Measurements from ENCODE around the gene XPNPEP2. TPM values are rescaled to one million over a fixed set of nuclear protein-coding genes. Genes with fewer than 3 reads are reported as not detected.
A peak's percentile ranks its signal among the peaks of the same experiment; 100 is the strongest.

XPNPEP2 gene
- total RNA-seq, 2 experiments from 2014 or later, result 0.43 to 0.63 TPM

DNA sequence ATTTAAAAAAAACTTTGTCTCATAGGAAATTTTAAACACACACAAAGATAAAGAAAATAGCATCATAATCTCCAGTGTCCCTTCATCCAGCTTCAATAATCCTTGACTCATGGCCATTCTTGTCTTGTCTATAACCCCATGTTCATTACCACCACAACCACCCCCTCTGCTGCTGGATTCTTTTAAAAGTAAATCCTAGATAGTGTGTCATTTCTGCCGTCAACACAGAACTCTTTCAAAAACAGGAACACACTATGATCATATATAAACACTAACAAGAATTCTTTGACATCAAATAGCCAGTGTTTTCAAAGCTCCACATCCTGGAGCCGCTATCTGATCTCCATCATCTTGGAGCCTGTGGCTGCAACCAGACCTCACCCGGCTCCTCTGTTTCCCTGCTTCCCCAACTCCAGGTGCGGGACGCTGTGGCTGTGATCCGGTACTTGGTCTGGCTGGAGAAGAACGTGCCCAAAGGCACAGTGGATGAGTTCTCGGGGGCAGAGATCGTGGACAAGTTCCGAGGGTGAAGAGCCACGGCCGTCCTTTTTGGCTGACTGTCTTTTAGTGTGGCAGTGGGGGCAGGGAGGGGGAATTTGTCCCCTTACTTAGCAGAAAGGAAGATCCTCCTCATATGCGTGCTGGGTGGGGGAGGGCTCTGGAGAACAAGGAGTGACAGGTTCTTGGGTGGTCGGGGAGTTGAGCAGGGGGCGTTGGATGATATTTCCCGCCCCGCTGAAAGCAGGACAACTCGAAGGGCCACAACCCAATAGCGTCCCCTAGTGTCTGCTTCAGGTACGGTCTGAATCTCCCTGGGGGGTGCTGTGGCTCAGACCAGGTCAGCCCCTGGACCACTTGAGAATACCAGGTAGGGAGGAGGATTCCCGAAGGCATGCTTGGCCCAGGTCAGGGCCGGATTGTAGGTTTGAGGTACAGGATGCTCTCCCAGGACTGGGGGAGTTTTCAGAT lies 15.6 kb downstream of the XPNPEP2 start:
- no peaks in the 10 kb centered on the region for H3K9me3 Mint-ChIP-seq (ENCODE audit: low read depth)
- CTCF ChIA-PET, result interaction anchor here (0.6 to 1.7 kb wide), 10 partner anchors 10 to 170 kb away, joined by 3 to 5 read pairs (median 3); no protein-coding TSS in a partner anchor
- intact Hi-C loops (cut with DNase I, micrococcal nuclease), result loop anchor here in 1 of 2 experiments (1.0 to 5.0 kb wide), 2 partner anchors 88 to 117 kb away; partner anchors contain the start of gene ZDHHC9
- DNase-seq (peak; percentile 36), ATAC-seq (no peak)
- H3K27ac Mint-ChIP-seq, result peak overlapping the region; percentile 65
- H3K27me3 Mint-ChIP-seq, result no peaks in the 10 kb centered on the region
- no peak overlapping the region for H3K4me3 Mint-ChIP-seq
- POLR2A ChIA-PET, result no interaction called here
- H3K4me1 Mint-ChIP-seq, result peaks cover 45% of the 10 kb centered on the region
- H3K36me3 Mint-ChIP-seq (ENCODE audit: low read depth), result no peaks in the 10 kb centered on the region

DNA sequence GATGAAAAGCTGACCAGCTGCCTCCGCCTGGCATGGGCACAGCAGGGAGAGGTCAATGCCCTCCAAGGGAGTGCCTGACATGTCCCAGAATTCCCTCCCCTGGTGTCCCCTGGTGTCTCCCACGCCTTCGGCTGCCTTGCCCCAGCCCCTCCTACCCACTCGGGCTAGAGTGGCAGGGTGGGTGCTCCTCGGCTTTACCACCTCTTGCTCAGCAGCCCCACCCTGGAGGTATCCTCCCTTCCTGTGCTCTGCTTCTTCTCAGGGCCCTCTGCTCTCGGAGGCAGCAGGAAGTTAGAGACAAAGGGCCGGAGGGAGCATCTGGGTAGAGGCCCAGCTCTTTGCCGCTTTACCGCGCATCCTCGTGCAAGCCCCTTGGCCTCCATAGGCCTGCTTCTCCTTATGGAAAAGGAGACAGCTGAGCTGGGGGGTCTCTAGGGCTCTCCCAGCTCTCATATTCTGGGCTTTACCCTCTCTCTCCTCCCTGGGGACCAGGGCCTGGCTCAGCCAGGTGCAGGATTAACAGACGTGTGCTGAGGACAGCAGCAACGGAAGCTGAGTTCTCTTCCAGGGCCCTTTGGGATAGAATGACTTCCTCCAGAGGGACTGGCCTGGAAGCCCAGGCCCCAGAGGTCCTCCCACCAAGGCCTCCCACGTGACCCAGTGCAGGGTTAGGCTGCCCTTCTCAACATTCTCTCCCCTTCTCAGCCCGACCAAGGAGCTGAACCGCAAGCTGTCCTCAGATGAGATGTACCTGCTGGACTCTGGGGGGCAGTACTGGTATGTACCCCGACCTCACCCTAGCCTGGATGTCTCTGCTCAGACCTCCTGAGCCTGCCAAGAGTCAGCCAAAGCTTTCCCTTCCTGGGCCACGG lies 17.2 kb downstream of the XPNPEP2 start:
- Mint-ChIP-seq H3K27me3 (no peaks in the 10 kb centered on the region), H3K27ac (peak overlapping the region; percentile 76), H3K9me3 (ENCODE audit: low read depth) (no peaks in the 10 kb centered on the region), H3K4me1 (peaks cover 60% of the 10 kb centered on the region), H3K4me3 (peak overlapping the region; percentile 40), H3K36me3 (ENCODE audit: low read depth) (no peaks in the 10 kb centered on the region)
- POLR2A ChIA-PET, result interaction anchor here (1.2 to 1.9 kb wide), 2 partner anchors 24 to 27 kb away, joined by 4 to 5 read pairs; partner anchors contain the start of gene SASH3
- ATAC-seq (peak; percentile 45), DNase-seq (peak; percentile 51)
- CTCF ChIA-PET, result interaction anchor here (0.7 to 5.5 kb wide), 12 partner anchors 12 to 152 kb away, joined by 3 to 20 read pairs (median 4); no protein-coding TSS in a partner anchor
- intact Hi-C loops (cut with DNase I, micrococcal nuclease), result loop anchor here (1.0 to 5.0 kb wide), 2 partner anchors 67 to 86 kb away; partner anchors contain the start of gene ZDHHC9 (in 1 of the 2)

DNA sequence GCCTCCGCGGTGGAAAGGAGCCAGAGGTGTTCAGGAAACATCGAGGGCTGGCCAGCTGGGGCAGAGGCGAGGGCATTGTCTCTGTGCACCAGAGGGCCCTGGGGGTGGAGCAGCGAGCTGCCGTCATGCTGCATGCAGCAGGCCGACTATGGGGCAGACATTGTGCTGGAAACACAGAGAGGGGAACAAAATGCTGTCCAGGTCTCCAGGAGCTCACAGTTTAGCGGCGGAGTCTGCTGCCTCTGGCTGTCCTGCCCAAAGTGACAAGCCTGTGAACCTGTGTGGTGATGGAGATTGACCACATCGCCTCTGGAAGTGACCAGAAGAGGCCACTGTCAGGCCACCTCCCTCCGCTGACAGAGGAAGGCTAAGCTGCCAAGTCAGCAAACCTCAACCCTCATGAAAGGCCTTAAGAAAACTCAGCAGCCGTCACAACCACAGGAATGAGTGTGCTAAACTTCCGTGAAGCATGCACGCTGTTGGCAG lies 20.8 kb downstream of the XPNPEP2 start:
- Mint-ChIP-seq H3K4me1 (peaks cover 55% of the 10 kb centered on the region), H3K27ac (peak overlapping the region; percentile 90), H3K9me3 (ENCODE audit: low read depth) (no peaks in the 10 kb centered on the region), H3K4me3 (peak overlapping the region; percentile 35), H3K27me3 (no peaks in the 10 kb centered on the region), H3K36me3 (ENCODE audit: low read depth) (no peaks in the 10 kb centered on the region)
- peak; percentile 79 for DNase-seq
- peak; percentile 81 for ATAC-seq
- CTCF ChIA-PET, result interaction anchor here (0.6 to 5.5 kb wide), 6 partner anchors 8 to 124 kb away, joined by 3 to 20 read pairs (median 3); no protein-coding TSS in a partner anchor
- intact Hi-C loops (cut with DNase I, micrococcal nuclease), result loop anchor here (1.0 to 5.0 kb wide), 3 partner anchors 10 to 83 kb away; partner anchors contain the start of gene ZDHHC9 (in 1 of the 2)
- POLR2A ChIA-PET, result interaction anchor here (1.1 to 2.0 kb wide), 2 partner anchors 10 to 22 kb away, joined by 4 to 5 read pairs; no protein-coding TSS in a partner anchor

DNA sequence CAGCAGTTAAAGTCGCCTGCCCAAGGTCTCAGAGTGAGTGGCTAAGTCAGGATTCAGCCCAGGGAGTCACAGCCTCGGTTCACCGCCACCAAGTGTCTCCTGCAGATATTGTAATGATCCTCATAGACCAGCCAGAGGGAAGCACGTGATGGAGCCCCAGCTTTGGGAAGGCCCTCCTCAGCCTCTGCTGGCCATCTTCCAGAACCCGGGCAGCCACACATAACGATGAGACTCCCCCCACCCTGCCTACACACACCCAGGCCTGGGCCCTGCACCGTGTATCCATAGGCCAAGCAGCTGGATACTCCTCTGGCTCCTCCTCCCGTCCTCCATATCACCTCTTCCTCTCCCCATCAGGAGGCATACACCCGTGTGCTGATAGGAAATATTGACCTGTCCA lies 21.4 kb downstream of the XPNPEP2 start:
- H3K27me3 Mint-ChIP-seq, result no peaks in the 10 kb centered on the region
- ATAC-seq (peak; percentile 14), DNase-seq (no peak)
- CTCF ChIA-PET, result interaction anchor here (0.6 to 5.5 kb wide), 6 partner anchors 8 to 124 kb away, joined by 3 to 20 read pairs (median 3); no protein-coding TSS in a partner anchor
- POLR2A ChIA-PET, result interaction anchor here (1.1 to 2.0 kb wide), 2 partner anchors 9 to 21 kb away, joined by 4 to 5 read pairs; no protein-coding TSS in a partner anchor
- H3K36me3 Mint-ChIP-seq (ENCODE audit: low read depth), result no peaks in the 10 kb centered on the region
- peak overlapping the region; percentile 35 for H3K4me3 Mint-ChIP-seq
- H3K9me3 Mint-ChIP-seq (ENCODE audit: low read depth), result no peaks in the 10 kb centered on the region
- intact Hi-C loops (cut with DNase I, micrococcal nuclease), result loop anchor here in 1 of 2 experiments (1.0 kb wide), 1 partner anchor 9 kb away; no protein-coding TSS in a partner anchor
- H3K27ac Mint-ChIP-seq, result peak overlapping the region; percentile 90
- H3K4me1 Mint-ChIP-seq, result peaks cover 51% of the 10 kb centered on the region

DNA sequence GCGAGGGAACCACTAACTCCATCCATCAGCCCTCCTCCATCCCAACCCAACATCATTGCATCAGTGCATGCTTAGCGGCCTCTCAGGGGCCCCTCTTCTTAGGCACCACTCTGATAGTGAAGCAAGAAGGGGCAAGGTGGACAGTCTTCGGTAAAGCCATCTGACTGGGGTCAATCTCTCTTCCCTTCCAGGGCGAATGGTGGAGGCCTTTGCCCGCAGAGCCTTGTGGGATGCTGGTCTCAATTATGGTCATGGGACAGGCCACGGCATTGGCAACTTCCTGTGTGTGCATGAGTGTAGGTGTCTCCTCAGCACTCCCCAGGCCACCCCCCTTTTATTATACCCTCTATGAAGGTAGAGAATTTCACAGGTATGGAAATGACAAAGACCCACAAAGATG lies 22.2 kb downstream of the XPNPEP2 start:
- no peak overlapping the region for H3K27ac Mint-ChIP-seq
- no peak for DNase-seq
- H3K4me3 Mint-ChIP-seq, result no peak overlapping the region
- no peak for ATAC-seq
- ChIA-PET CTCF (interaction anchor here (5.5 kb wide), 1 partner anchor 7 kb away, joined by 20 read pairs; no protein-coding TSS in a partner anchor), POLR2A (no interaction called here)
- H3K4me1 Mint-ChIP-seq, result peaks cover 50% of the 10 kb centered on the region
- no peaks in the 10 kb centered on the region for H3K27me3 Mint-ChIP-seq
- H3K9me3 Mint-ChIP-seq (ENCODE audit: low read depth), result no peaks in the 10 kb centered on the region
- no peaks in the 10 kb centered on the region for H3K36me3 Mint-ChIP-seq (ENCODE audit: low read depth)
- intact Hi-C loops (cut with DNase I, micrococcal nuclease), result loop anchor here in 1 of 2 experiments (1.0 kb wide), 1 partner anchor 8 kb away; no protein-coding TSS in a partner anchor

DNA sequence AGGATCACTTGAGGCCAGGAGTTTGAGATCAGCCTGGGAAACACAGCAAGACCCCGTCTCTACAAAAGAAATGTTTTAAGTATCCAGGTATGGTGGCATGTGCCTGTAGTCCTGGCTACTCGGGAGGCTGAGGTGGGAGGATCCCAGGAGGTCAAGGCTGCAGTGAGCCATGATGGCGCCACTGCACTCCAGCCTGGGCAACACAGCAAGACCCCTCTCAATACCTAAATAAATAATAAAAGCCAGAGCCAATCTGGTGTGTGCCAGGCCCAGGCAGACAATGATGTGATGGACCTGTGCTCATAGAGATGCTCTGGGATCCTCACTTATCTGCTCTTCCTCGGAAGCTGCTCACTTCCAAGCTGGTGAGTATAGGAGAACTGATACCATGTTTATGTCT lies 22.8 kb downstream of the XPNPEP2 start:
- intact Hi-C loops (cut with DNase I, micrococcal nuclease), result no loop called here

DNA sequence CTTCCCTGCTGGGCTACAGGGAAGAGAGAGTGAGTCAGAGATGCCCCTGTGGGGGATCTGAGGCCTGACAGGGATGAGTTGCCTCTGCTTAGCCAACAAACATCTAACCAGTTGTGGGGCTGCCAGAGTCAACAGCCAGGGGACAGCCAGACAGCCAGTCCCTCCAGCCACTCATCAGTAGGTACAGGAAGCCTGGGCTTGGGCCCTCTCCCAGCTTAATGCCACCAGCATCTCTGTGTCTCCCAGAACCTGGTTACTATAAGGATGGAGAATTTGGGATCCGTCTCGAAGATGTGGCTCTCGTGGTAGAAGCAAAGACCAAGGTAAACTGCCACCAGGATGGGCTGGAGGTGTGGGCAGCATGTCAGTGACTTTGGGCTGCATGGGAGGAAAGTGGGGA lies 23.7 kb downstream of the XPNPEP2 start:
- no peaks in the 10 kb centered on the region for H3K27me3 Mint-ChIP-seq

More for the DNA sequence above, 22.8 kb downstream of the XPNPEP2 start:
- CTCF ChIA-PET, result no interaction called here
- DNase-seq, result no peak
- Mint-ChIP-seq H3K27me3 (no peaks in the 10 kb centered on the region), H3K36me3 (ENCODE audit: low read depth) (no peaks in the 10 kb centered on the region), H3K4me3 (no peak overlapping the region), H3K4me1 (peaks cover 46% of the 10 kb centered on the region), H3K9me3 (ENCODE audit: low read depth) (no peaks in the 10 kb centered on the region), H3K27ac (no peak overlapping the region)
- POLR2A ChIA-PET, result interaction anchor here (0.6 kb wide), 1 partner anchor 113 kb away, joined by 3 read pairs; no protein-coding TSS in a partner anchor
- no peak for ATAC-seq

DNA sequence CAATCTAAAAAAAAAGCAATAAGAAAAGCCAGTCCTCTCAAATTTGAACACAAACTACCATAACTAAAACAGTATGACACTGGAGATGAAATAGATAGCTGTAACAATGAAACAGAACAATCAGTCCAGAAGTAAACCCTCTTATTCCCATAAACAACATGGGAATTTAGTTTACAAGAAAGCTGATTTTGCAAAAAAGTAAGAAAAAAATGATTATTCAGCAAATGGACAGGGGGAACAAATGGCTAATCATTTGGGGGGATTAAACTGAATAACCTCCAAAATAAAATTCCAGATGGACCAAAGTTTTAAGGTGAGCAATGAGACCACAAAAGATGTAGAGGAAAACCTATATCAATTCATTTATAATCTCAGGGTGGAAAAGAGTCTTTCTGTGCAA lies 24.9 kb downstream of the XPNPEP2 start:
- H3K4me1 Mint-ChIP-seq, result peaks cover 42% of the 10 kb centered on the region
- no peak overlapping the region for H3K27ac Mint-ChIP-seq
- ChIA-PET CTCF (no interaction called here), POLR2A (no interaction called here)
- ATAC-seq (no peak), DNase-seq (no peak)
- H3K27me3 Mint-ChIP-seq, result no peaks in the 10 kb centered on the region
- intact Hi-C loops (cut with DNase I, micrococcal nuclease), result no loop called here
- H3K36me3 Mint-ChIP-seq (ENCODE audit: low read depth), result no peaks in the 10 kb centered on the region
- no peaks in the 10 kb centered on the region for H3K9me3 Mint-ChIP-seq (ENCODE audit: low read depth)
- no peak overlapping the region for H3K4me3 Mint-ChIP-seq

More for the DNA sequence above, 23.7 kb downstream of the XPNPEP2 start:
- Mint-ChIP-seq H3K36me3 (ENCODE audit: low read depth) (no peaks in the 10 kb centered on the region), H3K9me3 (ENCODE audit: low read depth) (no peaks in the 10 kb centered on the region), H3K4me1 (peaks cover 43% of the 10 kb centered on the region), H3K27ac (no peak overlapping the region), H3K4me3 (no peak overlapping the region)
- ATAC-seq (no peak), DNase-seq (no peak)
- intact Hi-C loops (cut with DNase I, micrococcal nuclease), result no loop called here
- POLR2A ChIA-PET, result no interaction called here
- CTCF ChIA-PET, result no interaction called here

DNA sequence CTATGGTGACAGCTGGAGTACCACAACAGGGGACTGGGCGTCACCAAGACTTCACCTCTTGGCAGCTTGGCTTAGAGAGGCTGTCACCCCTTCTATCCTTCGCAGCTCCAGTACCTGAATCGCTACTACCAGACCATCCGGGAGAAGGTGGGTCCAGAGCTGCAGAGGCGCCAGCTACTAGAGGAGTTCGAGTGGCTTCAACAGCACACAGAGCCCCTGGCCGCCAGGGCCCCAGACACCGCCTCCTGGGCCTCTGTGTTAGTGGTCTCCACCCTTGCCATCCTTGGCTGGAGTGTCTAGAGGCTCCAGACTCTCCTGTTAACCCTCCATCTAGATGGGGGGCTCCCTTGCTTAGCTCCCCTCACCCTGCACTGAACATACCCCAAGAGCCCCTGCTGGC lies 29.4 kb downstream of the XPNPEP2 start:
- CTCF ChIA-PET, result interaction anchor here (1.3 to 3.0 kb wide), 2 partner anchors 10 to 292 kb away, joined by 3 to 20 read pairs; no protein-coding TSS in a partner anchor
- Mint-ChIP-seq H3K9me3 (ENCODE audit: low read depth) (no peaks in the 10 kb centered on the region), H3K4me3 (no peak overlapping the region), H3K4me1 (peaks cover 51% of the 10 kb centered on the region), H3K27ac (peak overlapping the region; percentile 77), H3K36me3 (ENCODE audit: low read depth) (no peaks in the 10 kb centered on the region), H3K27me3 (no peaks in the 10 kb centered on the region)
- POLR2A ChIA-PET, result interaction anchor here (0.6 to 1.1 kb wide), 2 partner anchors 9 to 37 kb away, joined by 3 read pairs; no protein-coding TSS in a partner anchor
- no peak for ATAC-seq
- DNase-seq, result no peak
- intact Hi-C loops (cut with DNase I, micrococcal nuclease), result loop anchor here in 1 of 2 experiments (5.0 kb wide), 1 partner anchor 139 kb away; the partner anchor contains the start of gene UTP14A

All from activated CD4-positive, alpha-beta T cell treated with anti-CD3 and anti-CD28 coated beads for 36 hours (primary cell).